ENCODE measurements around the gene SRPK3. TPM values are rescaled to one million over a fixed set of nuclear protein-coding genes. Genes with fewer than 3 reads are reported as not detected.
"Not testable (repeated sequence)": the region's sequence is repeated elsewhere in the genome, so short reads cannot be mapped to it uniquely, and the experiment has no call there.

Gene SRPK3
- total RNA-seq, 1 experiment from 2014 or later: 0.35 TPM

DNA sequence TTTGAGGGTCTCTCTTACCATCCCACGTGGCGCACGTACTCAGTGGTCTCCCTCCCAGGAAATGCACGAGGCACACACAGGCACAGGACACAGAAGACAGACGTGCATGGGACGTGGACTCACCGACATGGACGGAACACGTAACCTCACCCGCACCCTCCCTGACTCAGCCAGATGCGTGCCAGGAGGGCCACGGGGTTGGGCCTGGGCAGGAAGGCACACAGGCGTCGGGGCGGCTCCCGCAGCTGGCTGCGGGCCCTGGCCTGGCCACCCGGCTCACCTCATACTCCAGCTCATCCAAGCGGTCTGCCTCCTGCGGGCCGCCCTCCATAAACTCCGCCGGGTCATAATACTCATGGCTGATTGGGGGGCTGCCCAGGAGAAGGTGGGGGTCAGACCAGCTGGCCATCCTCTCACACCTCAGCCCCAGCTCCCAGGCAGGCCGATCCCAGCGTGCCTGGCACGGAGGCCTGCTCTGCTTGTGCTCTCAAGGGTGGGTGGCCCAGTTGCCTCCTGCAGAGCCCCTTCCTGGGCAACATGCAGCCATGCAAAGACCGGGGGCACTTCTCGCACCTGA lies 26.2 kb downstream of the SRPK3 start:
- DNase-seq (ENCODE audit: low spot score): no peak

- no peak for DNase-seq (ENCODE audit: low spot score)
Measured at GRCh38 chrX:153807976-153808375, 27.1 kb downstream of the SRPK3 start.

DNA sequence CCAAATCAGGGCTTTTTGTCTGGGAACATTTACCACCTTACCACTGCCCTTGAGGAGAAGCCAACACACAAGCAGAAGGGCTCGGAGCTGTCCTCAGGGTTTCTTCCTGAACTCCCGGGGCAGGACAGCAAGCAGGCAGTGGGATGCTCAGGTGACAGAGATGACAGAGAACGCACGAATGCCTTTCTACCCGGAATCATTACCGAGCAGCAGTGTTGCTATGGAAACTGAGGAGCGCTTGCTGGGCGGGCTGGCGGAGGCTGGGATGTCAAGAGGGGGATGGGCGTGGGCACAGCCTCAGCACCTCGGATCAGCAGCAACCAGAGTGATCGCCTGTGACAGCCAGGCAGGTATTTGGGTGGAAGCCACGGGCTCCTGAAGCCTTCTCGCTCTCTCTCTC lies 31.4 kb downstream of the SRPK3 start:
- no peak for DNase-seq (ENCODE audit: low spot score)

DNA sequence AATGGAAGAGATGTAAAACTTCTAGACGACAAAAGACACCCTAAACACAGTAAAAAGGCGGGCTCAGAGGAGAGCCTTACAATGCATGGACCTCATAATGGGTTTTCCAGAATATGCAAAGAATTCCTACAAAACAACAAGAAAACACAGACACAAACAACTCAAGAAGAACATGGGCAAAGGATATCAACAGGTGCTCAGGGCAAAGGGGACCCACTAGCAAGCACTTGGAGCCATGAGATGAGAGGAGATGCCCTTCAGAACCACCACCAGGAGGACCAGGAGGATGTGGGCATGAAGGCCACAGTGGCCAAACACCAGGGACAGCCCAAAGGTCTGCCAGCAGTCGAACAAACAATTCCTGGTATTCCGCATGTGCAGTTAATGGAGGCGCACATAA lies 32.3 kb downstream of the SRPK3 start:
- no peak for DNase-seq (ENCODE audit: low spot score)

GRCh38 chrX:153814591-153815315 lies 33.9 kb downstream of the SRPK3 start:
- no peak for DNase-seq (ENCODE audit: low spot score)

DNA sequence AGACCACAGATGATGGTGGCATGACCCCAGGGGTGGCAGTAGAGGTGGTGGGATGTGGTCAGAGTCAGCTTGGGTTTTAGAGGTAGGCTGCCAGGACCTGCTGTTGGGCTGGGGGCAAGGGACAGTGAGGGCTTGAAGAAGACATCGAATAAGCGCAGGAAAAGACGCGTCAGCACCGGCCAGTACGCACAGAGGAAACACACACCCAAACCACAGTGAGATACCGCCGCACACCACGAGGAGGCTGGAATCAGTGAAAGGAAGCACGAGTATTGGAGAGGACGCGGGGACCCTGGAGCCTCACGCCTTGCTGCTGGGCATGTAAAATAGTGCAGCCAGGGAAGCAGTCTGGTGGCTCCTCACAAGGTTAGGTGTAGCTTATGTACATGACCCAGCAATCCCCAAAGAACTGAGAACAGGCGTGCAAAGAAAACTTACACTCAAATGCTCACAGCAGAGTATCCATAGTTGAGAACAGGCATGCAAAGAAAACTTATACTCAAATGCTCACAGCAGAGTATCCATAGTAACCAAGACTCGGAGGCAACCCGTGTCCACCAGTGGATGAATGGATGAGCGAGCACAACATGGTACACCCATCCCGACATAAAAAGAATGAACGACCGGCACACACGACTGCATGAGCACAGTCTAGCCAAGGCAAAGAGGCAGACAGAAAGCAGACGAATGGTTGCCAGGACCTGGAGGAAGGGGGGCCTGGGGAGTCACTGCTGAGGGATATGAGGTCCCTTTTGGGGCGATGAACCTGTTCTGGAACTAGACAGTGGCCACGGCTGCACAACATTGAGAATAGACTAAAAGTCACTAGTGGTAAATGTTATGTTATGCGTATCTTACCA lies 36.2 kb downstream of the SRPK3 start:
- no peak for DNase-seq (ENCODE audit: low spot score)

GRCh38 chrX:153818064-153818463 lies 37.2 kb downstream of the SRPK3 start:
- DNase-seq (ENCODE audit: low spot score): not testable (repeated sequence)

DNA sequence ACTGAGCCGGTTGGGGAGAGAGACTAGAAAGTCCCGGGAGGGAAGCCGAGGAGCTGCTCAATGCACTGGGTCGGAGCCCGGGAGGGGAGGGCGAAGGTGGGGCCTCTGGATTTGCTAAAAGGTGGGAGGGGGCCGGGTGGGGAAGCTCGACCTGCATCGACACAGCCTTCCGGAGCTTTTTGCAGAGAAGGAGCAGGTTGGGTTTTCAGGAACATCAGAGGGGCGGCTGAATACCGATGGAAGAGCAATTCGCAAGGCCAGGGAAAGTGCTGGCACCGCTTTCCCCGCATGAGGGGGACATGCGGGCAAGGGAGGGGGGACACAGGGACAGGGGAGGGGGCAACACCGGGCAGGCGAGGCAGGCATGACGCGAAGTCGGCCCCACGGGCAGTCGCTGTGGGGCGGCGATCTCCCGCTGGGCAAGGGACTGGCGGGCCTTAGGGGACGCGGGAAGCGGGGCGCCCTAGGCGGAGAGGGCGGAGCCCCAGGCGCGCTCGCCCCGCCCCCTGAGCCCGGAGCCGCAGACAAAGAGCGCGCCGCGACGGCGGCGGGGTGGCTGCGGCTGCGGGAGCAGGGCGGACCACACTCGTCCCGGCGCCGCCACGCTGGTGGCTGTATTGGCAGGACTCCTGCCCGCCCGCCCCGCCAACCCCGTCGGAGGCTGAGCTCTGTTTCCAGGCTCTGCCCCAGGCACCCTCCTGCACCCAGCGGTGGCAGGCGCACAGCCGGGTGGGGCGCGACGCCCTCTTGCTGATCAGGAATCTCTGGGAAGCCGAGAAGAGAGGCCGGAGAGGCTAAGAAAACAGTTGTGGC lies 37.9 kb downstream of the SRPK3 start:
- DNase-seq (ENCODE audit: low spot score): no peak

DNA sequence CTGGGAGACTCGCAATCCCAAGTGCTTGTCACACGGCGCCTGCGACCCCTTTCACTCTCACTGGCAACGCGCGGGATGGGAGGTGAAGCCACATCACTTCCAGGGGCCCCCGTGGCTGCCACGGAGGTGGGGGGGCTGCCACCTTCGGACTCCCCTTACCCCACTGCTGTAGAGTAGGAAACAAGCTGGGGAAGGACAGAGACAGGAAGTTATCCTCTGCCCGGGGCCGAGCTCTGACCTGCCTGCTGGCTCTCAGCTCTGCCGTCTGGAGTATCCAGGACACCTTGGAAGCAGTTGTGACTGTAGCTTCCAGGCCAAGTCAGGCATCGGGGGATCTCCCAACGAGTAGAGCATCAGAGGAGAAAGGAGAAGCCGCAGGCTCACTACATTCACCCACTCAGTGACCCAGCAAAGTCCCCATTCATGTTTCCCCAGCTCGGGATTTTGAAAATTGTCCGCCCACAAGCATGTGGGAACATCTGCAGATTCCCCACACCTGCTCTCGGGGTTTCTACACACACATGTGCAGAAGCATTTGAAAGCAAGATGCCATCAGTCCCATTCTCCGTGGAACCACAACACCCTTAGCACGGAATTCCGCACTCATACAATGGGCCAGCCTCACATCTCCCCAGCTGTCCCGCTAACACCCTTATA lies 38.7 kb downstream of the SRPK3 start:
- no peak for DNase-seq (ENCODE audit: low spot score)

DNA sequence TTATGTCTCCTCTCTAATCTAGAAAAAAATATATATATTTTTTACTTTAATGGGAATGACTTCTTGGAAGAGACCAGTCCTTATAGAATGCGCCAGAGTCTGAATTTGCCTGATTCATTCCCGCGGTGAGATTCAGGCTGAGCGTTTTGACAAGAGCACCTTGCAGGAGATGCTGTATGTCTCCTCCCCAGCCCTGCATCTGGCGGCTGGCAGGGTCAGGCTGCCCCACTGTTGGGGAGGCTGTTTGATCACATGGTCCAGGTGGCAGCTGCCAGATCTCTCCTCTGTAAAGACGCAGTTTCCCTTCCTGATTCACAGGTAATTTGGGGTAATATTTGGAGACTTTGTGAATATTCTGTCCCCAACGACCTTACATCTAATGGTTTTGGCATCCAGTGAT lies 39.8 kb downstream of the SRPK3 start:
- no peak for DNase-seq (ENCODE audit: low spot score)

DNA sequence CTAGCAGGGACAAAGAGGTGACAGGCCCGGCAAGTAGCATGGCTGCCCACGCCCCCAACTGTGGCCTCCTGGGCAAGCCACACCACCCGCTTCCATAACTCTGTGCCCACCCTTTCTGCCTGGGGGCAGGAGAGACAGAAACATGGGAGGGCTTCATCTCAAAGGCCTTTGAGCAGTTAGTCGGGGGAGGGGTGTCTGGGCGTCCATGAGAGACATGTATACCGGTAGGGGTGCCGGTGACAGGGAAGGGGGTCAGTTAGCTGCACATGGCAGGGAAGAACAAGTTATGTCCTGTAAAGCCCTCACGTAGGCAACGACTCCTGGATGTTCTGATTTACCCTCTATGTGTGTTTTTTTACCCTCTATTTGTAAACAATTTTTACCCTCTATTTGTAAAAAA lies 40.2 kb downstream of the SRPK3 start:
- no peak for DNase-seq (ENCODE audit: low spot score)

- DNase-seq (ENCODE audit: low spot score): no peak
Measured at GRCh38 chrX:153824348-153824747, 43.5 kb downstream of the SRPK3 start.

- DNase-seq (ENCODE audit: low spot score): no peak
Measured at GRCh38 chrX:153825042-153825441, 44.2 kb downstream of the SRPK3 start.

DNA sequence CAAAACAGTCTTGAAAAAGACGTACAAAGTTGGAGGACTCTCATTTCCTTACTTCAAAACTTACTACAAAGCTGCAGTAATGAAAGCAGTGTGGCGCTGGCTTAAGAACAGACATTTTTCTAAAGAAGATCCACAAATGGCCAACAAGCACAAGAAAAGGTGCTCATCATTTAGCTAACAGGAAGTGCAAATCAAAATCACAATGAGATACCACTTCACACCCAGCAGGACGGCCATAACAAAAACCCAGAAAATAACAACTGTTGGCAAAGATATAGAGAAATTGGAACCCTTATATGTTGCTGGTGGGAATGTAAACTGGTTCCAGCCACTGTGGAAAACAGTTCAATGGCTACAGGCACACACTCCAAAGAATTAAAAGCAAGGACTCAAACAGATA lies 46.2 kb downstream of the SRPK3 start:
- DNase-seq (ENCODE audit: low spot score): no peak

- DNase-seq (ENCODE audit: low spot score): no peak
Measured at GRCh38 chrX:153827903-153828302, 47.1 kb downstream of the SRPK3 start.

- no peak for DNase-seq (ENCODE audit: low spot score)
Measured at GRCh38 chrX:153828308-153828707, 47.5 kb downstream of the SRPK3 start.

- DNase-seq (ENCODE audit: low spot score): no peak
Measured at GRCh38 chrX:153828723-153829548, 48.1 kb downstream of the SRPK3 start.

GRCh38 chrX:153829549-153829798 lies 48.6 kb downstream of the SRPK3 start:
- DNase-seq (ENCODE audit: low spot score): no peak

DNA sequence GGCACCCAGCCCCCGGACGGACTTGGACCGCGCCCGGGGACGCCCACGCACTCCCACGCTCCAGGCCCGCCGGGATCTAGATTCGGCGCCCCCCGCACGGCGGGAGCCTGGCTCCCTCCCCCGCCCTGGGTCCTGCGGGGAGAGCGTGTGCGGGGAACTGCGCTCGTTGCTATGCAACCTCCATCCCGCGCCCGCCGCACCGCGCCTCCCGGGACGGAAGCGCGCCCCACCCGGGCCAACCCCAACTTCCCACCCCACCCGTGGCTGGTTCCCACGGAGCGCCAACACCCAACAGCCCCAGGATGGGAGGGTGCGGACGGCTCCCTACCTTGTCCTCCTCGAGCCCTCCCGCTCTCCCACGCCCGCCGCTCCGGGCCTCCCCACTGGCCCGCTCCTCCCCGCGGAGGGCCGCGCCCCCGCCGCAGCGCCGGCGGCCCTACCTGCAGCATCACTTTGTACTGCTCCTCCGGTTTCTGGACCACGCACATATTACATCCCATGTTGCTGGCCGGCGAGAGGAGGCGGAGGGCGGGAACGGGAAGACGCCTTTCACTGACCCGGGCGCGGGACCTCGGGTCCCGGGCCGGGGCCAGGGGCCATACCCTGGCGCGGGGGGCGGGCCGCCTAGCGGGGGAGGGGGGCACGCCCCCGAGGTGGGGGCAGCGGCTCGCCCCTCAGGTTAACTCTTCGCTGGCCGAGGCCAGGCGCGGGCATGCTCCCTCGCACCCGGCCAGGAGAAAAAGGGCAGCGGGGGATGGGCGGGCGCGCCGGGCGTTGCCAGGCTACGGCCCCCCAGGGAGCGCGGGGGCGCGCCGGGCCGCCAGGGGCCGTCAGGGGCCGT lies 49.2 kb downstream of the SRPK3 start, which contains the start of gene PDZD4:
TSS of gene PDZD4 (minus strand) at position 746 of the 841 bp plus-strand sequence. CDS start at position 500, 246 bp downstream.
- no peak for DNase-seq (ENCODE audit: low spot score)
